HepG2 (cell line): ENCODE measurements around the gene CACHD1. TPM values are rescaled to one million over a fixed set of nuclear protein-coding genes. Genes with fewer than 3 reads are reported as not detected.

Experiments used
- CTCF ChIP-seq: sonication (generic); formaldehyde crosslinking; IDR thresholded peaks from 2 replicates; pipeline ENCODE4 v1.5.0; 2020; ENCODE audit warnings: mild to moderate bottlenecking, missing genetic modification reagents, moderate library complexity
- DMTF1 ChIP-seq: sonication (generic); formaldehyde crosslinking; IDR thresholded peaks from 2 replicates; pipeline ENCODE4 v1.4.0; 2020; ENCODE audit warnings: mild to moderate bottlenecking, missing genetic modification reagents
- EZH2 ChIP-seq: conservative IDR thresholded peaks from 2 replicates; pipeline ENCODE4 v1.6.1; 2012; ENCODE audit warnings: mild to moderate bottlenecking, low read depth, low read length, moderate library complexity
- GABPB1 ChIP-seq: IDR thresholded peaks from 2 replicates; pipeline ENCODE4 v1.6.1; 2016; ENCODE audit warnings: mild to moderate bottlenecking, missing genetic modification reagents, moderate library complexity, missing compliant biosample characterization
- HOXD1 ChIP-seq: sonication (generic); formaldehyde crosslinking; IDR thresholded peaks from 2 replicates; pipeline ENCODE4 v1.5.0; 2020; ENCODE audit warnings: missing genetic modification reagents
- KDM2A ChIP-seq: sonication (generic); formaldehyde crosslinking; IDR thresholded peaks from 2 replicates; pipeline ENCODE4 v1.4.0; 2020; ENCODE audit warnings: low read depth, missing genetic modification reagents, borderline replicate concordance
- MTF2 ChIP-seq: sonication (generic); formaldehyde crosslinking; IDR thresholded peaks from 2 replicates; pipeline ENCODE4 v1.5.0; 2020; ENCODE audit warnings: missing genetic modification reagents, borderline replicate concordance
- SNAPC5 ChIP-seq: sonication (generic); formaldehyde crosslinking; IDR thresholded peaks from 2 replicates; pipeline ENCODE4 v1.8.1; 2023; ENCODE audit warnings: mild to moderate bottlenecking, missing genetic modification reagents, borderline replicate concordance
- SPEN ChIP-seq: sonication (generic); formaldehyde crosslinking; IDR thresholded peaks from 2 replicates; pipeline ENCODE4 v1.5.1; 2020; ENCODE audit warnings: low read depth, mild to moderate bottlenecking, missing genetic modification reagents
- TARDBP ChIP-seq: sonication (generic); formaldehyde crosslinking; IDR thresholded peaks from 2 replicates; pipeline ENCODE4 v1.8.0; 2022; ENCODE audit warnings: mild to moderate bottlenecking, missing genetic modification reagents
- TCF12 ChIP-seq, 2 experiments: fragments of 450-650 bp in 1 of 2; sonication (generic) in 1 of 2; formaldehyde crosslinking in 1 of 2; IDR thresholded peaks; 2 replicates each; pipeline versions ENCODE4 v1.6.1 to v1.8.0; 2017 to 2022; ENCODE audit warnings: antibody characterized with exemption in 1 of 2, mild to moderate bottlenecking in 1 of 2, missing genetic modification reagents in 1 of 2, moderate library complexity in 1 of 2
- TFDP1 ChIP-seq: IDR thresholded peaks from 2 replicates; pipeline ENCODE4 v1.6.1; 2016; ENCODE audit warnings: missing compliant biosample characterization, missing genetic modification reagents, borderline replicate concordance
- THYN1 ChIP-seq: sonication (generic); formaldehyde crosslinking; IDR thresholded peaks from 2 replicates; pipeline ENCODE4 v1.8.1; 2023; ENCODE audit warnings: low read depth, mild to moderate bottlenecking, moderate library complexity, missing genetic modification reagents, borderline replicate concordance
- TSC22D2 ChIP-seq: sonication (generic); formaldehyde crosslinking; IDR thresholded peaks from 2 replicates; pipeline ENCODE4 v1.5.1; 2020; ENCODE audit warnings: missing genetic modification reagents, mild to moderate bottlenecking, borderline replicate concordance
- UBTF ChIP-seq: sonication (generic); formaldehyde crosslinking; IDR thresholded peaks from 2 replicates; pipeline ENCODE4 v1.4.0; 2020; ENCODE audit warnings: mild to moderate bottlenecking, missing genetic modification reagents
- ZNF12 ChIP-seq: sonication (generic); formaldehyde crosslinking; IDR thresholded peaks from 2 replicates; pipeline ENCODE4 v1.5.0; 2020; ENCODE audit warnings: missing genetic modification reagents
- ZNF136 ChIP-seq: sonication (generic); formaldehyde crosslinking; IDR thresholded peaks from 2 replicates; pipeline ENCODE4 v1.8.1; 2022; ENCODE audit warnings: low read depth, mild to moderate bottlenecking, moderate library complexity, missing genetic modification reagents
- ZNF567 ChIP-seq: sonication (generic); formaldehyde crosslinking; IDR thresholded peaks from 2 replicates; pipeline ENCODE4 v1.8.1; 2023; ENCODE audit warnings: mild to moderate bottlenecking, missing genetic modification reagents, borderline replicate concordance
- ZSCAN5A ChIP-seq: sonication (generic); formaldehyde crosslinking; IDR thresholded peaks from 2 replicates; pipeline ENCODE4 v1.8.0; 2022; ENCODE audit warnings: mild to moderate bottlenecking, missing genetic modification reagents, borderline replicate concordance
- polyA plus RNA-seq, 8 experiments: library from polyadenylated mRNA; depleted of rRNA in 3 of 8; stranded (reverse) in 7 of 8; unstranded in 1 of 8; fragments of >200 nt; fragmentation: Illumina TruSeq in 4 of 8; extraction: Trizol in 4 of 8; gene quantifications; 2 replicates each; pipeline versions ENCODE4 v1.2.1 to v1.2.3, GENCODE V29; 2011 to 2016; ENCODE audit warnings: low read depth in 4 of 8, missing spikeins in 1 of 8, mixed read lengths in 1 of 8; ENCODE audit not compliant: insufficient read depth in 1 of 8
- total RNA-seq, 5 experiments: library from RNA; depleted of rRNA; stranded (reverse); fragments of >200 nt; fragmentation: Illumina TruSeq; extraction: Trizol; gene quantifications; 2 replicates each; pipeline ENCODE4 v1.2.3, GENCODE V29; 2016; ENCODE audit warnings: low read depth in 1 of 5

Gene CACHD1
- total and polyA plus RNA-seq, 2 of the 13 experiments (the other 11 are each of a cell fraction or from before 2014, with no cell fraction given): 0.11 TPM; not detected in 1

- TF ChIP-seq EZH2 (peak; percentile 4; the same call in 1 of the 2 replicates), ZSCAN5A (CRISPR knock-in tag) (no peak), TCF12 (IDR thresholded peaks at IDR 0.05) (no peak), TCF12 (CRISPR knock-in tag; IDR thresholded peaks at IDR 0.05) (no peak), HOXD1 (no peak), TFDP1 (no peak), MTF2 (peak; percentile 17; the same call in 1 of the 2 replicates), UBTF (CRISPR knock-in tag) (peak; percentile 85), DMTF1 (no peak), GABPB1 (CRISPR knock-in tag) (peak; percentile 53; the same call in 1 of the 2 replicates), TSC22D2 (CRISPR knock-in tag) (no peak), ZNF12 (CRISPR knock-in tag) (no peak), KDM2A (CRISPR knock-in tag) (0 out of 2 replicates have a peak, but pooled peaks have one; percentile 17), CTCF (0 out of 2 replicates have a peak, but pooled peaks have one; percentile 9), ZNF136 (CRISPR knock-in tag) (no peak), SNAPC5 (CRISPR knock-in tag) (no peak), SPEN (no peak), TARDBP (CRISPR knock-in tag) (no peak), ZNF567 (no peak), THYN1 (CRISPR knock-in tag) (no peak)
Measured at GRCh38 chr1:64469977-64470664, at the start of gene CACHD1 (continued).
